Measurements from ENCODE around the gene FBN2. TPM values are rescaled to one million over a fixed set of nuclear protein-coding genes. Genes with fewer than 3 reads are reported as not detected.

The FBN2 gene
- total RNA-seq, 1 donor from 2014 or later = 0.58 TPM

DNA sequence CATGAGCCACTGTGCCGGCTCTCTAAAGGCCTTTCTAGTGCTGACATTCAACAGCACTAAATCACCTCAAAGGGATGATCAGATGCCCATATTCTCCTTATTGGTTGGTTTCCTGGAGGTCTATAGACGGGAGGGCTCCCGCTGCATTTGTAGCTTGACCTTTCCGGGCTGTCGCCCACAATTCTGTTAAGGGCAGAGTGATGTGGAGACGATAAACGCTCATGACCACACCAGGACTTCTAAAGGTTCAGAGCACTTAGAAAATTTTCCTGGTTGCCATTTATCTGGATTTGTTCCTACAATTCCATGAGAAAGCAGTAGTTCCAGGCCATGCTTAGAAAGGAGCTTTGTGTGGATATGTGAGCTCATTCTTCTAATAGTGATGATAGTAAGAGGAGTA is 284.2 kb downstream of the FBN2 start:
- ATAC-seq (no peak), DNase-seq (no peak)
- H3K9me3 ChIP-seq = no peaks in the 10 kb centered on the region
- no peaks in the 10 kb centered on the region for H3K27me3 ChIP-seq
- H3K4me1 ChIP-seq = no peaks in the 10 kb centered on the region
- no peak overlapping the region for H3K27ac ChIP-seq
- TF ChIP-seq, protein P1, sequence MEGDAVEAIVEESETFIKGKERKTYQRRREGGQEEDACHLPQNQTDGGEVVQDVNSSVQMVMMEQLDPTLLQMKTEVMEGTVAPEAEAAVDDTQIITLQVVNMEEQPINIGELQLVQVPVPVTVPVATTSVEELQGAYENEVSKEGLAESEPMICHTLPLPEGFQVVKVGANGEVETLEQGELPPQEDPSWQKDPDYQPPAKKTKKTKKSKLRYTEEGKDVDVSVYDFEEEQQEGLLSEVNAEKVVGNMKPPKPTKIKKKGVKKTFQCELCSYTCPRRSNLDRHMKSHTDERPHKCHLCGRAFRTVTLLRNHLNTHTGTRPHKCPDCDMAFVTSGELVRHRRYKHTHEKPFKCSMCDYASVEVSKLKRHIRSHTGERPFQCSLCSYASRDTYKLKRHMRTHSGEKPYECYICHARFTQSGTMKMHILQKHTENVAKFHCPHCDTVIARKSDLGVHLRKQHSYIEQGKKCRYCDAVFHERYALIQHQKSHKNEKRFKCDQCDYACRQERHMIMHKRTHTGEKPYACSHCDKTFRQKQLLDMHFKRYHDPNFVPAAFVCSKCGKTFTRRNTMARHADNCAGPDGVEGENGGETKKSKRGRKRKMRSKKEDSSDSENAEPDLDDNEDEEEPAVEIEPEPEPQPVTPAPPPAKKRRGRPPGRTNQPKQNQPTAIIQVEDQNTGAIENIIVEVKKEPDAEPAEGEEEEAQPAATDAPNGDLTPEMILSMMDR (IDR thresholded peaks at IDR 0.05) = no peak
- no peak overlapping the region for H3K4me3 ChIP-seq
- no peaks in the 10 kb centered on the region for H3K36me3 ChIP-seq
- intact Hi-C loops (cut with DNase I) = no loop called here

DNA sequence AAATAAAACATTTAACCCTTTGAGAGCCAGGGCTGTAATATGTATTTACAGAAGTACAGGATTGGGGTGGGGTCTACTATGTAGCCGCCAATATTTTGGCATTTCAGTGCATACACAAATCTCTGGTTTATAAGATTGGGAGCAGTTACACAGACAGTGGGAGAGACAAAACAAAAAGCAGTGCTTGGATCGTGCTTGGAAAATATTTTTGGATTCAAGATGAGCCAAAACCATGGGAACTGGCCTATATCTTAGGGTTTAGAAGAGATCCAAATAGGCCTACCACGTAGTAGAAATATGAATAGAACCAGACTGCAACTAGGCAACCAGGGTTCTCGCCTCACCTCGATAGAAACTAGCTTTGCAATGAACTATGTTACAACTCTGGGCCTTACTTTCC is 284.9 kb downstream of the FBN2 start:
- TF ChIP-seq, protein P1 (IDR thresholded peaks at IDR 0.05) = no peak
- ATAC-seq (no peak), DNase-seq (no peak)
- H3K9me3 ChIP-seq = no peaks in the 10 kb centered on the region
- no peaks in the 10 kb centered on the region for H3K4me1 ChIP-seq
- H3K4me3 ChIP-seq = no peak overlapping the region
- no peaks in the 10 kb centered on the region for H3K27me3 ChIP-seq
- no peaks in the 10 kb centered on the region for H3K36me3 ChIP-seq
- no peak overlapping the region for H3K27ac ChIP-seq
- intact Hi-C loops (cut with DNase I) = no loop called here

DNA sequence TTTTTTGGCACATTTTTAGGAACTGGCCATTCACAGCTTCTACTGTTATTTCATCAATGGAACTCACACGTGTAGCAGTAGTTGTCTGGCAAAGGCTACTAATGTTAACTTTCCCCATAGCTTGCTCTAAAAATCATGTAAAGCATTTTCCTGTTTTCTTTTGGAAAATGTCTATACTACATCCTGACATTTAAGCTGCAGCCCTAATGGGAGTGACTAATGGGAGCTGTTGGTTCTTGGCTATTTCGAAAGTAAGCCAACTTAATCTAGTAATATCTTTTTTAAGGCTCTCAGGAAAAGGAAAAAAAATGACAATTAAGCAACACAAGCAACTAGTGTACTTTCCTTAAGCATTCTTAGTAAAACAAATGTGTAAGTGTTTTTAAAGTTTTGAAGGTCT is 285.3 kb downstream of the FBN2 start:
- TF ChIP-seq, protein P1 (IDR thresholded peaks at IDR 0.05) = no peak
- Histone ChIP-seq H3K27me3 (no peaks in the 10 kb centered on the region), H3K27ac (no peak overlapping the region), H3K4me1 (no peaks in the 10 kb centered on the region), H3K4me3 (no peak overlapping the region), H3K9me3 (no peaks in the 10 kb centered on the region), H3K36me3 (no peaks in the 10 kb centered on the region)
- DNase-seq (no peak), ATAC-seq (no peak)
- intact Hi-C loops (cut with DNase I) = no loop called here

DNA sequence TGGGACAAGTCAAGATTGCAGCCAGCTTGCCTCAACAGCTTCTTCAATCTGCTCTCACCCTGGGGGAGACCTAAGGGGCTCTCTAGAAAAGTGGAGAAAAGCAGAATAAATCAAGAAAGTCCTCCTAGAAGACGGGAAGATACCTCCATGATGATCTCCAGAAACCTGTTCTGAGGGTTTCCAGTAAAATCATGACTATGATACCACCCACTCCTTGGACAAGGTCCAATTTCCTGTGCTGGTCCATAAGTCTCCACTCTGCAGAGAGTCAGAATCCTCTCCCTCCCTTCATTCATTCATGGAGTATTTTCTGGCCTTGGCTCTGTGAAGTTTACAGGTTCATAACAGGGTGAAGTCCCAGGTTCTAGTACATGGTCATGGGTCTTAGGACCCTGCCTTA is 285.8 kb downstream of the FBN2 start:
- Histone ChIP-seq H3K4me3 (no peak overlapping the region), H3K4me1 (no peaks in the 10 kb centered on the region), H3K36me3 (no peaks in the 10 kb centered on the region), H3K27ac (no peak overlapping the region), H3K27me3 (no peaks in the 10 kb centered on the region), H3K9me3 (no peaks in the 10 kb centered on the region)
- TF ChIP-seq, protein P1 (IDR thresholded peaks at IDR 0.05) = no peak
- intact Hi-C loops (cut with DNase I) = no loop called here
- DNase-seq (no peak), ATAC-seq (no peak)

DNA sequence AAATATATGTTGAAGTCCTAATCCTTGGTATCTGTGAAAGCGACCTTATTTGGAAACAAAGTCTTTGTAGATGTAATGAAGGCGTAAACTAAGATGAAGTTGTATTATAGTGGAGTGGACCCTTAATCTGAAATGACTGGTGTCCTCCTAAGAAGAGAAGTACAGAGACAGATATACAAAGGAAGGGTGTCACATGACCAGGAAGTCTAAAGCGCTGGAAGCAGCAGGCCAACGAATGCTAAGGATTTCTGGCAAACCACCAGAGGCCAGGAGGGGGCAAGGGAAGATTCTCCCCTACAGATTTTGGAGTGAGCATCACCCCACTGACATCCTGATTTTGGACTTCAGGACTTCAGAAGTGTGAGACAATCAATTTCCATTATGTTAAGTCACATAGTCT is 292.1 kb downstream of the FBN2 start:
- no peaks in the 10 kb centered on the region for H3K4me1 ChIP-seq
- no peaks in the 10 kb centered on the region for H3K27me3 ChIP-seq
- no peaks in the 10 kb centered on the region for H3K36me3 ChIP-seq
- H3K27ac ChIP-seq = no peak overlapping the region
- ATAC-seq (no peak), DNase-seq (no peak)
- TF ChIP-seq, protein P1 (IDR thresholded peaks at IDR 0.05) = no peak
- intact Hi-C loops (cut with DNase I) = no loop called here
- no peaks in the 10 kb centered on the region for H3K9me3 ChIP-seq
- no peak overlapping the region for H3K4me3 ChIP-seq

DNA sequence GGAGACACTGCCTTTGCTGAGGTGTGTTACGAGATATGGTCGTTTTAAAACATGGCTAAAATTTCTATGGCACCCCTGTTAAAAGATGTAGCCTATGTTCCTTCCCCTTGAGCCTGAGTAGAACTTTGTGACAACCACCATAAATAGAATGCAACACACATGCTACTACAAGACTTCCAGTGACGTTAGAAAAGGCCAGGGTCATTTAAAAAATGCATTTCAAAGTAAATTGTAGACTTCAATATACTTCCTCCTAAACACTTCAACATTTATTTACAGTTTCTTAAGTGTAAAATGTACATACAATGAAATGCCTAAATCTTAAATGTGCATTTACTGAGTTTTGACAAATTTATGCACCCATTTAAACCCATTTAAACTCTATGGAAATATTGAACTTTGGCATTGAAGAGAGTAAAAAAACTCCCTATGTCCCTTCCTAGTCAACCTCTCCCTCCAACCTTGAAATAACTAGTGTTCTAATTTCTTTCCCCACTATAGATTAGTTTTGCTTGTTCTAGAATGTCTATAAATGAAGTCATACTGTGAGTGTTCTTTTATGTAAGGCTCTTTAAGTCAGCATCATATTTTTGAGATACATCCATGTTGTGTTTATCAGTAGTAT is 294.0 kb downstream of the FBN2 start:
- intact Hi-C loops (cut with DNase I) = no loop called here
- no peak overlapping the region for H3K27ac ChIP-seq
- H3K4me1 ChIP-seq = no peaks in the 10 kb centered on the region
- H3K27me3 ChIP-seq = no peaks in the 10 kb centered on the region
- DNase-seq = no peak
- H3K4me3 ChIP-seq = no peak overlapping the region
- no peaks in the 10 kb centered on the region for H3K36me3 ChIP-seq
- ATAC-seq = no peak
- TF ChIP-seq, protein P1 (IDR thresholded peaks at IDR 0.05) = no peak
- H3K9me3 ChIP-seq = no peaks in the 10 kb centered on the region

Measured in upper lobe of right lung (tissue), 1 donor.